ENCODE measurements around the gene CRACDL. TPM values are rescaled to one million over a fixed set of nuclear protein-coding genes. Genes with fewer than 3 reads are reported as not detected.

CRACDL gene
- polyA plus RNA-seq, 1 donor (not counting 4 experiments of a cell fraction or from before 2014, with no cell fraction given) = 1.6 TPM

DNA sequence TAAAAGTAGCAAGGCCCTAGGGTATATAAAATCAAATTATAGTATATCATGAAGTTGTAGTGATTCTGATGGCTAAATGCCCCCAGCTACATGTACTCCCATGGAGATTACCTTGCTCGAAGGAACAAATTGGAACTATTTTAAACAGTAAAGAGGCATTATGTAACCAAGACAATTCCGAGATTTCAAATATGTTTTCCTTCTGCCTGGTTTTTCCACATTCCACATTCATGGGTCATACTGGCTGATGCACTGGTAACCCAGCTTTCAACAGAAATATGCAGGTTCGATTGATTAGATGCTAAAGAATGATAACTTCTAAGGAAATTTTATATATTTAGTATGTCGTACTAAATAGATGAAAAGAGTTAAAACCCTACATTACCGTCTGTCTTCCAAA is 142.8 kb downstream of the CRACDL start:
- H3K9me1 ChIP-seq (ENCODE audit: control insufficient read depth, extremely low read depth, insufficient read depth, low read length) = no peaks in the 10 kb centered on the region
- peak overlapping the region; percentile 64 for H3K4me2 ChIP-seq (ENCODE audit: control insufficient read depth, extremely low read depth, insufficient read depth, low read depth, low read length)
- H3K4me1 ChIP-seq (ENCODE audit: control insufficient read depth, extremely low read depth, insufficient read depth, low read length) = peaks cover 21% of the 10 kb centered on the region
- no peak overlapping the region for H3K9ac ChIP-seq (ENCODE audit: control insufficient read depth, extremely low read depth, insufficient read depth, low read length)
- dilution Hi-C loops (cut with MboI; ENCODE audit: extremely low pct_ligation_motif_present, low sequenced_read_pairs) = no loop called here
- H3K36me3 ChIP-seq (ENCODE audit: control insufficient read depth in 2 of 2, extremely low read depth in 1 of 2, insufficient read depth in 2 of 2, low read length in 2 of 2) = no peaks in the 10 kb centered on the region
- no peaks in the 10 kb centered on the region for H4K20me1 ChIP-seq (ENCODE audit: control insufficient read depth, extremely low read depth, insufficient read depth, low read length)
- no peaks in the 10 kb centered on the region for H3K79me2 ChIP-seq (ENCODE audit: control insufficient read depth, insufficient read depth, low read length)
- DNase-seq (ENCODE audit: low read depth, low spot score) = no peak
- peak; percentile 52 for FAIRE-seq
- no peak overlapping the region for H3K4me3 ChIP-seq (ENCODE audit: control insufficient read depth in 2 of 3, extremely low read depth in 1 of 3, insufficient read depth in 2 of 3, low read depth in 1 of 3, low read length in 3 of 3)
- no peaks in the 10 kb centered on the region for H3K9me3 ChIP-seq (ENCODE audit: control insufficient read depth, low read depth, low read length)
- no peak overlapping the region for H2AFZ ChIP-seq (ENCODE audit: control insufficient read depth, low read length)
- H3K27ac ChIP-seq (ENCODE audit: control insufficient read depth, insufficient read depth, low read length) = no peak overlapping the region
- no peaks in the 10 kb centered on the region for H3K27me3 ChIP-seq (ENCODE audit: control insufficient read depth, extremely low read depth, insufficient read depth, low read length)
- TF ChIP-seq, protein P1, sequence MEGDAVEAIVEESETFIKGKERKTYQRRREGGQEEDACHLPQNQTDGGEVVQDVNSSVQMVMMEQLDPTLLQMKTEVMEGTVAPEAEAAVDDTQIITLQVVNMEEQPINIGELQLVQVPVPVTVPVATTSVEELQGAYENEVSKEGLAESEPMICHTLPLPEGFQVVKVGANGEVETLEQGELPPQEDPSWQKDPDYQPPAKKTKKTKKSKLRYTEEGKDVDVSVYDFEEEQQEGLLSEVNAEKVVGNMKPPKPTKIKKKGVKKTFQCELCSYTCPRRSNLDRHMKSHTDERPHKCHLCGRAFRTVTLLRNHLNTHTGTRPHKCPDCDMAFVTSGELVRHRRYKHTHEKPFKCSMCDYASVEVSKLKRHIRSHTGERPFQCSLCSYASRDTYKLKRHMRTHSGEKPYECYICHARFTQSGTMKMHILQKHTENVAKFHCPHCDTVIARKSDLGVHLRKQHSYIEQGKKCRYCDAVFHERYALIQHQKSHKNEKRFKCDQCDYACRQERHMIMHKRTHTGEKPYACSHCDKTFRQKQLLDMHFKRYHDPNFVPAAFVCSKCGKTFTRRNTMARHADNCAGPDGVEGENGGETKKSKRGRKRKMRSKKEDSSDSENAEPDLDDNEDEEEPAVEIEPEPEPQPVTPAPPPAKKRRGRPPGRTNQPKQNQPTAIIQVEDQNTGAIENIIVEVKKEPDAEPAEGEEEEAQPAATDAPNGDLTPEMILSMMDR (optimal IDR thresholded peaks at IDR 0.05 in 1 of 3, IDR thresholded peaks at IDR 0.05 in 1 of 3, conservative IDR thresholded peaks at IDR 0.05 in 1 of 3; ENCODE audit: extremely low read depth in 1 of 3, insufficient read depth in 2 of 3, low read length in 3 of 3) = no peak
- no peak for TF ChIP-seq EZH2 (IDR thresholded peaks at IDR 0.05; ENCODE audit: low read length)

DNA sequence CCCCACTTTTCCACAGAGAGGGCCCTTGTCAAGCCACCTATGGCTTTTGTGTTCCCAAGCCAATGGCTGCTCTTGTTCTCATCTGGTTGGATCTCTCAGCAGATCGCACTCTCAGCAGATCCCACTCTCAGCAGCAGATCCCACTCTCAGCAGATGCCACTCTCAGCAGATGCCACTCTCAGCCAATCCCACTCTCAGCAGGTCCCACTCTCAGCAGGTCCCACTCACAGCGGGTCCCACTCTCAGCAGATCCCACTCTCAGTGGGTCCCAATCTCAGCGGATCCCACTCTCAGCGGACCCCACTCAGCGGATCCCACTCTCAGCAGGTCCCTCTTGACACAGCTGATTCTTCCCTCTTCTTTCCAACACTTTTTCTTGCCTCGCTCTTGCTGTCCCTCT is 145.8 kb downstream of the CRACDL start:
- dilution Hi-C loops (cut with MboI; ENCODE audit: extremely low pct_ligation_motif_present, low sequenced_read_pairs) = no loop called here
- H3K27ac ChIP-seq (ENCODE audit: control insufficient read depth, insufficient read depth, low read length) = no peak overlapping the region
- no peak overlapping the region for H2AFZ ChIP-seq (ENCODE audit: control insufficient read depth, low read length)
- H3K79me2 ChIP-seq (ENCODE audit: control insufficient read depth, insufficient read depth, low read length) = no peaks in the 10 kb centered on the region
- H3K27me3 ChIP-seq (ENCODE audit: control insufficient read depth, extremely low read depth, insufficient read depth, low read length) = no peaks in the 10 kb centered on the region
- TF ChIP-seq, protein P1 (optimal IDR thresholded peaks at IDR 0.05 in 1 of 3, IDR thresholded peaks at IDR 0.05 in 1 of 3, conservative IDR thresholded peaks at IDR 0.05 in 1 of 3; ENCODE audit: extremely low read depth in 1 of 3, insufficient read depth in 2 of 3, low read length in 3 of 3) = no peak
- TF ChIP-seq EZH2 (IDR thresholded peaks at IDR 0.05; ENCODE audit: low read length) = no peak
- H3K4me3 ChIP-seq (ENCODE audit: control insufficient read depth in 2 of 3, extremely low read depth in 1 of 3, insufficient read depth in 2 of 3, low read depth in 1 of 3, low read length in 3 of 3) = no peak overlapping the region
- FAIRE-seq (no peak), DNase-seq (ENCODE audit: low read depth, low spot score) (no peak)
- peaks cover 21% of the 10 kb centered on the region for H3K4me1 ChIP-seq (ENCODE audit: control insufficient read depth, extremely low read depth, insufficient read depth, low read length)
- no peak overlapping the region for H3K4me2 ChIP-seq (ENCODE audit: control insufficient read depth, extremely low read depth, insufficient read depth, low read depth, low read length)
- no peaks in the 10 kb centered on the region for H4K20me1 ChIP-seq (ENCODE audit: control insufficient read depth, extremely low read depth, insufficient read depth, low read length)
- no peaks in the 10 kb centered on the region for H3K9me3 ChIP-seq (ENCODE audit: control insufficient read depth, low read depth, low read length)
- no peak overlapping the region for H3K9ac ChIP-seq (ENCODE audit: control insufficient read depth, extremely low read depth, insufficient read depth, low read length)
- H3K36me3 ChIP-seq (ENCODE audit: control insufficient read depth in 2 of 2, extremely low read depth in 1 of 2, insufficient read depth in 2 of 2, low read length in 2 of 2) = no peaks in the 10 kb centered on the region
- H3K9me1 ChIP-seq (ENCODE audit: control insufficient read depth, extremely low read depth, insufficient read depth, low read length) = no peaks in the 10 kb centered on the region

All from keratinocyte (primary cell).